Suprapubic skin (tissue), 4 donors: ENCODE results near the gene STK10.
A peak's percentile ranks its signal among the peaks of the same experiment; 100 is the strongest.

Source experiments
- CTCF ChIP-seq, 2 donors: fragments of 200-600 bp in 1 of 2; fragments of 450-650 bp in 1 of 2; sonication (generic) in 1 of 2; IDR thresholded peaks; one replicate each; pipeline ENCODE4 v1.5.1; 2016 to 2019; ENCODE audit warnings: antibody characterized with exemption in 2 of 2, mild to moderate bottlenecking in 1 of 2, moderate library complexity in 1 of 2
- EP300 ChIP-seq: sonication (generic); formaldehyde crosslinking; IDR thresholded peaks from one replicate; pipeline ENCODE4 v1.6.1; 2017; ENCODE audit warnings: antibody characterized with exemption
- POLR2A ChIP-seq, 2 donors: fragments of 450-650 bp; IDR thresholded peaks; one replicate each; pipeline ENCODE4 v1.6.1; 2017; ENCODE audit warnings: antibody characterized with exemption in 2 of 2, mild to moderate bottlenecking in 2 of 2, moderate library complexity in 2 of 2
- POLR2AphosphoS5 ChIP-seq, 3 donors: sonication (generic); formaldehyde crosslinking; IDR thresholded peaks; one replicate each; pipeline ENCODE4 v1.6.1; 2017; ENCODE audit warnings: antibody characterized with exemption in 3 of 3

DNA sequence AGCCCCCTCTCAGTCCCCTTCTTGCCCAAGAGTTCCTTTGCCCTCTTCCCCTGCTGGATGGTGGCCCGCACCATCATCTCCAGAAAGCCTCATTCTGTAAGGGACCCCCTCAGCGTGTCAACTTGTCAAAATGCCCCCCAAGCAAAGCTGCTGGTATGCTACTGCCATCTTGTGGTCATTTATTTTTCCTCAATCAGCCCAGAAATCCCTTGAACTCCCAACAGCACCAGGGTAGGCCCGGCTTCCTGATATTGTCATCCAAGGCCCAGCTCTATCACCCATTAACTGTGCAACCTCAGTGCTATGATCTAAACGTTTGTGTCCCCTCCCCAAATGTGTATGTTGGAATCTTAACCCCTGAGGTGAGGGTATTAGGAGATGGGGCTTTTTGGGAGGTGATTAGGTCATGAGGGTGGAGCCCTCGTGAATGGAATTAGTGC, 128.3 kb downstream of the STK10 start:
- TF ChIP-seq CTCF (IDR thresholded peaks at IDR 0.05): peak in 1 of 2 donors; percentile 24
- no peak for TF ChIP-seq POLR2A (IDR thresholded peaks at IDR 0.05)
- TF ChIP-seq EP300: no peak
- no peak for TF ChIP-seq POLR2AphosphoS5 (IDR thresholded peaks at IDR 0.05)
